HepG2 (cell line): ENCODE measurements around the gene IRF7. TPM values are rescaled to one million over a fixed set of nuclear protein-coding genes. Genes with fewer than 3 reads are reported as not detected.
A peak's percentile ranks its signal among the peaks of the same experiment; 100 is the strongest.

Experiments
- EED ChIP-seq: sonication (generic); formaldehyde crosslinking; IDR thresholded peaks from 2 replicates; pipeline ENCODE4 v1.5.0; 2020; ENCODE audit warnings: mild to moderate bottlenecking, missing genetic modification reagents
- ETV6 ChIP-seq: sonication (generic); formaldehyde crosslinking; conservative IDR thresholded peaks from 2 replicates; pipeline ENCODE4 v1.4.0; 2020; ENCODE audit warnings: missing genetic modification reagents
- JARID2 ChIP-seq: sonication (generic); formaldehyde crosslinking; IDR thresholded peaks from 2 replicates; pipeline ENCODE4 v1.8.1; 2023; ENCODE audit warnings: missing genetic modification reagents, inconsistent platforms; ENCODE audit not compliant: insufficient replicate concordance
- MTA1 ChIP-seq: sonication (generic); formaldehyde crosslinking; IDR thresholded peaks from 2 replicates; pipeline ENCODE4 v1.4.0; 2020; ENCODE audit warnings: missing genetic modification reagents, mild to moderate bottlenecking, borderline replicate concordance
- NFYC ChIP-seq: IDR thresholded peaks from 2 replicates; pipeline ENCODE4 v1.6.1; 2016; ENCODE audit warnings: missing genetic modification reagents, missing compliant biosample characterization
- SETDB1 ChIP-seq: sonication (generic); formaldehyde crosslinking; IDR thresholded peaks from 2 replicates; pipeline ENCODE4 v1.5.1; 2020; ENCODE audit warnings: missing genetic modification reagents, mild to moderate bottlenecking, borderline replicate concordance
- SMARCE1 ChIP-seq: fragments of 450-650 bp; IDR thresholded peaks from 2 replicates; pipeline ENCODE4 v1.6.1; 2017; ENCODE audit warnings: borderline replicate concordance
- ZIK1 ChIP-seq: sonication (generic); formaldehyde crosslinking; IDR thresholded peaks from 2 replicates; pipeline ENCODE4 v1.5.0; 2020; ENCODE audit warnings: mild to moderate bottlenecking, low read depth, missing genetic modification reagents, borderline replicate concordance
- ZKSCAN1 ChIP-seq: fragments of 150-350 bp; IDR thresholded peaks from 2 replicates; pipeline ENCODE4 v1.6.1; 2014; ENCODE audit warnings: low read length
- ZNF20 ChIP-seq: sonication (generic); formaldehyde crosslinking; IDR thresholded peaks from 2 replicates; pipeline ENCODE4 v1.4.0; 2020; ENCODE audit warnings: mild to moderate bottlenecking, moderate library complexity, missing genetic modification reagents
- ZNF34 ChIP-seq: sonication (generic); formaldehyde crosslinking; IDR thresholded peaks from 2 replicates; pipeline ENCODE4 v1.4.0; 2020; ENCODE audit warnings: mild to moderate bottlenecking, missing genetic modification reagents, borderline replicate concordance
- ZNF589 ChIP-seq: sonication (generic); formaldehyde crosslinking; conservative IDR thresholded peaks from 2 replicates; pipeline ENCODE4 v1.8.0; 2022; ENCODE audit warnings: mild to moderate bottlenecking, moderate library complexity, missing genetic modification reagents
- ZNF792 ChIP-seq: IDR thresholded peaks from 2 replicates; pipeline ENCODE4 v1.6.1; 2016
- ZNF891 ChIP-seq: sonication (generic); formaldehyde crosslinking; IDR thresholded peaks from 2 replicates; pipeline ENCODE4 v1.5.0; 2020; ENCODE audit warnings: mild to moderate bottlenecking, missing genetic modification reagents
- polyA plus RNA-seq, 8 experiments: library from polyadenylated mRNA; depleted of rRNA in 3 of 8; stranded (reverse) in 7 of 8; unstranded in 1 of 8; fragments of >200 nt; fragmentation: Illumina TruSeq in 4 of 8; extraction: Trizol in 4 of 8; gene quantifications; 2 replicates each; pipeline versions ENCODE4 v1.2.1 to v1.2.3, GENCODE V29; 2011 to 2016; ENCODE audit warnings: low read depth in 4 of 8, missing spikeins in 1 of 8, mixed read lengths in 1 of 8; ENCODE audit not compliant: insufficient read depth in 1 of 8
- total RNA-seq, 5 experiments: library from RNA; depleted of rRNA; stranded (reverse); fragments of >200 nt; fragmentation: Illumina TruSeq; extraction: Trizol; gene quantifications; 2 replicates each; pipeline ENCODE4 v1.2.3, GENCODE V29; 2016; ENCODE audit warnings: low read depth in 1 of 5
- TF ChIP-seq, protein P1 (sequence below): sonication (generic); formaldehyde crosslinking; IDR thresholded peaks from 2 replicates; pipeline ENCODE4 v1.5.0; 2020; ENCODE audit warnings: missing genetic modification reagents
- TF ChIP-seq, protein P2 (sequence below): sonication (generic); formaldehyde crosslinking; IDR thresholded peaks from 2 replicates; pipeline ENCODE4 v1.4.0; 2020; ENCODE audit warnings: missing genetic modification reagents, borderline replicate concordance
- TF ChIP-seq, protein P3 (sequence below): sonication (generic); formaldehyde crosslinking; IDR thresholded peaks from 2 replicates; pipeline ENCODE4 v1.5.0; 2020; ENCODE audit warnings: mild to moderate bottlenecking, missing genetic modification reagents
- TF ChIP-seq, protein P4 (sequence below): sonication (generic); formaldehyde crosslinking; IDR thresholded peaks from 2 replicates; pipeline ENCODE4 v1.4.0; 2020; ENCODE audit warnings: missing genetic modification reagents

The IRF7 gene
- total and polyA plus RNA-seq, 2 of the 13 experiments (the other 11 are each of a cell fraction or from before 2014, with no cell fraction given) = not detected

DNA sequence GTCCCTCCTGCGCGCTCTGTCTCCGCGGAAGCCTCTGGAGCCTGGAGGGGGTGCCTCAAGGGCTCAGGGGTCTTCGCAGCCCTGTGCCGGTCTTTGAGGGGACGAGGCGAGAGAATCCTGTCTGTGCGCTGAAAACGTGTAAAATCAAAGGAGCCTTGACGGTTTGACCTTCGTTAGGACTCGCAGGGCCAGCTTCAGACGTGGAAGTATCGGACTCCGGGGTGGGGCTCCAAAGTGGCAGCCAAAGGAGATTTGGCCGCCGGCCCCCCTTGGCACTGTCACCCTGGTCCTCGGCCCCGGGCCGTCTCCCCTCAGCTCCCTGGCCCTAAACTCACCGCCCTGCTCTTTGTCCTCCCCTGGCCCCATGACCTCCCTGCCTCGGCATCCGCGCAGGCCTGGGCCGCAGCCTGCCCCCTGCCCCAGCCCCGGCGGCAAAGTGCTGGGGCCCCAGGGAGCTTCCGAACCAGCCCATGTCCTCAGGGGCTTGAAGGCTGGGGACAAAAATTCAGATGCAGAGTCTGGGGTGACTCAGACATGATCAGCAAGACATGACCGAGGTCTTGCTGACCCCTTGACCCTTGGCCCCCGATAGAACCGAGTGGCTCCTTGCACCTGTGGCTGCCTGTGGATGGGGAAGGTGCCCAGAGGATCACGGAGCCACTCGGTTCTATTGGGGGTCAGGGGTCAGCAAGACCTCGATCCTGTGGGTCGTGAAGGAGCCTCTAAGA lies 46.4 kb downstream of the IRF7 start (continued):
- TF ChIP-seq, protein P1, sequence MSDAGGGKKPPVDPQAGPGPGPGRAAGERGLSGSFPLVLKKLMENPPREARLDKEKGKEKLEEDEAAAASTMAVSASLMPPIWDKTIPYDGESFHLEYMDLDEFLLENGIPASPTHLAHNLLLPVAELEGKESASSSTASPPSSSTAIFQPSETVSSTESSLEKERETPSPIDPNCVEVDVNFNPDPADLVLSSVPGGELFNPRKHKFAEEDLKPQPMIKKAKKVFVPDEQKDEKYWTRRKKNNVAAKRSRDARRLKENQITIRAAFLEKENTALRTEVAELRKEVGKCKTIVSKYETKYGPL (CRISPR knock-in tag) = no peak
- no peak for TF ChIP-seq SETDB1 (CRISPR knock-in tag)
- TF ChIP-seq JARID2 (CRISPR knock-in tag) = no peak
- no peak for TF ChIP-seq ZNF34 (CRISPR knock-in tag)
- TF ChIP-seq ZNF792 (CRISPR knock-in tag) = no peak
- TF ChIP-seq, protein P2, sequence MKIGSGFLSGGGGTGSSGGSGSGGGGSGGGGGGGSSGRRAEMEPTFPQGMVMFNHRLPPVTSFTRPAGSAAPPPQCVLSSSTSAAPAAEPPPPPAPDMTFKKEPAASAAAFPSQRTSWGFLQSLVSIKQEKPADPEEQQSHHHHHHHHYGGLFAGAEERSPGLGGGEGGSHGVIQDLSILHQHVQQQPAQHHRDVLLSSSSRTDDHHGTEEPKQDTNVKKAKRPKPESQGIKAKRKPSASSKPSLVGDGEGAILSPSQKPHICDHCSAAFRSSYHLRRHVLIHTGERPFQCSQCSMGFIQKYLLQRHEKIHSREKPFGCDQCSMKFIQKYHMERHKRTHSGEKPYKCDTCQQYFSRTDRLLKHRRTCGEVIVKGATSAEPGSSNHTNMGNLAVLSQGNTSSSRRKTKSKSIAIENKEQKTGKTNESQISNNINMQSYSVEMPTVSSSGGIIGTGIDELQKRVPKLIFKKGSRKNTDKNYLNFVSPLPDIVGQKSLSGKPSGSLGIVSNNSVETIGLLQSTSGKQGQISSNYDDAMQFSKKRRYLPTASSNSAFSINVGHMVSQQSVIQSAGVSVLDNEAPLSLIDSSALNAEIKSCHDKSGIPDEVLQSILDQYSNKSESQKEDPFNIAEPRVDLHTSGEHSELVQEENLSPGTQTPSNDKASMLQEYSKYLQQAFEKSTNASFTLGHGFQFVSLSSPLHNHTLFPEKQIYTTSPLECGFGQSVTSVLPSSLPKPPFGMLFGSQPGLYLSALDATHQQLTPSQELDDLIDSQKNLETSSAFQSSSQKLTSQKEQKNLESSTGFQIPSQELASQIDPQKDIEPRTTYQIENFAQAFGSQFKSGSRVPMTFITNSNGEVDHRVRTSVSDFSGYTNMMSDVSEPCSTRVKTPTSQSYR (CRISPR knock-in tag) = no peak
- no peak for TF ChIP-seq ZNF20 (CRISPR knock-in tag)
- TF ChIP-seq ZNF589 = no peak
- TF ChIP-seq SMARCE1 = no peak
- TF ChIP-seq EED (CRISPR knock-in tag) = no peak
- TF ChIP-seq, protein P3, sequence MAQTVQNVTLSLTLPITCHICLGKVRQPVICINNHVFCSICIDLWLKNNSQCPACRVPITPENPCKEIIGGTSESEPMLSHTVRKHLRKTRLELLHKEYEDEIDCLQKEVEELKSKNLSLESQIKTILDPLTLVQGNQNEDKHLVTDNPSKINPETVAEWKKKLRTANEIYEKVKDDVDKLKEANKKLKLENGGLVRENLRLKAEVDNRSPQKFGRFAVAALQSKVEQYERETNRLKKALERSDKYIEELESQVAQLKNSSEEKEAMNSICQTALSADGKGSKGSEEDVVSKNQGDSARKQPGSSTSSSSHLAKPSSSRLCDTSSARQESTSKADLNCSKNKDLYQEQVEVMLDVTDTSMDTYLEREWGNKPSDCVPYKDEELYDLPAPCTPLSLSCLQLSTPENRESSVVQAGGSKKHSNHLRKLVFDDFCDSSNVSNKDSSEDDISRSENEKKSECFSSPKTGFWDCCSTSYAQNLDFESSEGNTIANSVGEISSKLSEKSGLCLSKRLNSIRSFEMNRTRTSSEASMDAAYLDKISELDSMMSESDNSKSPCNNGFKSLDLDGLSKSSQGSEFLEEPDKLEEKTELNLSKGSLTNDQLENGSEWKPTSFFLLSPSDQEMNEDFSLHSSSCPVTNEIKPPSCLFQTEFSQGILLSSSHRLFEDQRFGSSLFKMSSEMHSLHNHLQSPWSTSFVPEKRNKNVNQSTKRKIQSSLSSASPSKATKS (CRISPR knock-in tag) = no peak
- TF ChIP-seq ETV6 (CRISPR knock-in tag) = no peak
- TF ChIP-seq NFYC = 0 out of 2 replicates have a peak, but pooled peaks have one; percentile 21
- TF ChIP-seq ZIK1 (CRISPR knock-in tag) = no peak
- peak; percentile 78; the same call in 1 of the 2 replicates for TF ChIP-seq MTA1 (CRISPR knock-in tag)
- TF ChIP-seq ZNF891 (CRISPR knock-in tag) = peak; percentile 32; the same call in 1 of the 2 replicates
- TF ChIP-seq, protein P4, sequence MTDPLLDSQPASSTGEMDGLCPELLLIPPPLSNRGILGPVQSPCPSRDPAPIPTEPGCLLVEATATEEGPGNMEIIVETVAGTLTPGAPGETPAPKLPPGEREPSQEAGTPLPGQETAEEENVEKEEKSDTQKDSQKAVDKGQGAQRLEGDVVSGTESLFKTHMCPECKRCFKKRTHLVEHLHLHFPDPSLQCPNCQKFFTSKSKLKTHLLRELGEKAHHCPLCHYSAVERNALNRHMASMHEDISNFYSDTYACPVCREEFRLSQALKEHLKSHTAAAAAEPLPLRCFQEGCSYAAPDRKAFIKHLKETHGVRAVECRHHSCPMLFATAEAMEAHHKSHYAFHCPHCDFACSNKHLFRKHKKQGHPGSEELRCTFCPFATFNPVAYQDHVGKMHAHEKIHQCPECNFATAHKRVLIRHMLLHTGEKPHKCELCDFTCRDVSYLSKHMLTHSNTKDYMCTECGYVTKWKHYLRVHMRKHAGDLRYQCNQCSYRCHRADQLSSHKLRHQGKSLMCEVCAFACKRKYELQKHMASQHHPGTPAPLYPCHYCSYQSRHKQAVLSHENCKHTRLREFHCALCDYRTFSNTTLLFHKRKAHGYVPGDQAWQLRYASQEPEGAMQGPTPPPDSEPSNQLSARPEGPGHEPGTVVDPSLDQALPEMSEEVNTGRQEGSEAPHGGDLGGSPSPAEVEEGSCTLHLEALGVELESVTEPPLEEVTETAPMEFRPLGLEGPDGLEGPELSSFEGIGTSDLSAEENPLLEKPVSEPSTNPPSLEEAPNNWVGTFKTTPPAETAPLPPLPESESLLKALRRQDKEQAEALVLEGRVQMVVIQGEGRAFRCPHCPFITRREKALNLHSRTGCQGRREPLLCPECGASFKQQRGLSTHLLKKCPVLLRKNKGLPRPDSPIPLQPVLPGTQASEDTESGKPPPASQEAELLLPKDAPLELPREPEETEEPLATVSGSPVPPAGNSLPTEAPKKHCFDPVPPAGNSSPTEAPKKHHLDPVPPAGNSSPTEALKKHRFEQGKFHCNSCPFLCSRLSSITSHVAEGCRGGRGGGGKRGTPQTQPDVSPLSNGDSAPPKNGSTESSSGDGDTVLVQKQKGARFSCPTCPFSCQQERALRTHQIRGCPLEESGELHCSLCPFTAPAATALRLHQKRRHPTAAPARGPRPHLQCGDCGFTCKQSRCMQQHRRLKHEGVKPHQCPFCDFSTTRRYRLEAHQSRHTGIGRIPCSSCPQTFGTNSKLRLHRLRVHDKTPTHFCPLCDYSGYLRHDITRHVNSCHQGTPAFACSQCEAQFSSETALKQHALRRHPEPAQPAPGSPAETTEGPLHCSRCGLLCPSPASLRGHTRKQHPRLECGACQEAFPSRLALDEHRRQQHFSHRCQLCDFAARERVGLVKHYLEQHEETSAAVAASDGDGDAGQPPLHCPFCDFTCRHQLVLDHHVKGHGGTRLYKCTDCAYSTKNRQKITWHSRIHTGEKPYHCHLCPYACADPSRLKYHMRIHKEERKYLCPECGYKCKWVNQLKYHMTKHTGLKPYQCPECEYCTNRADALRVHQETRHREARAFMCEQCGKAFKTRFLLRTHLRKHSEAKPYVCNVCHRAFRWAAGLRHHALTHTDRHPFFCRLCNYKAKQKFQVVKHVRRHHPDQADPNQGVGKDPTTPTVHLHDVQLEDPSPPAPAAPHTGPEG (CRISPR knock-in tag) = no peak
- no peak for TF ChIP-seq ZKSCAN1
